HepG2 (cell line): ENCODE measurements around the gene SYNE3.

Source experiments
- CTCF ChIP-seq: sonication (generic); formaldehyde crosslinking; IDR thresholded peaks from 2 replicates; pipeline ENCODE4 v1.5.0; 2020; ENCODE audit warnings: mild to moderate bottlenecking, missing genetic modification reagents, moderate library complexity
- GTF2F1 ChIP-seq: fragments of 150-350 bp; IDR thresholded peaks from 2 replicates; pipeline ENCODE4 v1.6.1; 2014; ENCODE audit warnings: low read length
- ISL2 ChIP-seq: sonication (generic); formaldehyde crosslinking; IDR thresholded peaks from 2 replicates; pipeline ENCODE4 v1.5.0; 2020; ENCODE audit warnings: missing genetic modification reagents
- MYC ChIP-seq: sonication (generic); formaldehyde crosslinking; IDR thresholded peaks from 2 replicates; pipeline ENCODE4 v1.9.0; 2021; ENCODE audit warnings: missing genetic modification reagents, borderline replicate concordance
- NFE2L1 ChIP-seq: sonication (generic); formaldehyde crosslinking; IDR thresholded peaks from 2 replicates; pipeline ENCODE4 v1.4.0; 2020; ENCODE audit warnings: missing genetic modification reagents, mild to moderate bottlenecking, borderline replicate concordance
- POLR2AphosphoS5 ChIP-seq: IDR thresholded peaks from 2 replicates; pipeline ENCODE4 v1.6.1; 2012; ENCODE audit warnings: low read depth, low read length
- SETDB1 ChIP-seq: sonication (generic); formaldehyde crosslinking; IDR thresholded peaks from 2 replicates; pipeline ENCODE4 v1.5.1; 2020; ENCODE audit warnings: missing genetic modification reagents, mild to moderate bottlenecking, borderline replicate concordance
- SOX6 ChIP-seq, 2 experiments: fragments of 450-650 bp in 1 of 2; sonication (generic) in 1 of 2; formaldehyde crosslinking in 1 of 2; IDR thresholded peaks; 2 replicates each; pipeline versions ENCODE4 v1.4.0 to v1.6.1; 2017 to 2020; ENCODE audit warnings: antibody characterized with exemption in 1 of 2, mild to moderate bottlenecking in 1 of 2, missing genetic modification reagents in 1 of 2
- TFAP4 ChIP-seq: sonication (generic); IDR thresholded peaks from 2 replicates; pipeline ENCODE4 v1.6.1; 2016; ENCODE audit warnings: low read depth, borderline replicate concordance
- ZNF292 ChIP-seq: sonication (generic); formaldehyde crosslinking; IDR thresholded peaks from 2 replicates; pipeline ENCODE4 v1.8.1; 2022; ENCODE audit warnings: mild to moderate bottlenecking, low read depth, missing genetic modification reagents, borderline replicate concordance
- ZNF362 ChIP-seq: sonication (generic); formaldehyde crosslinking; IDR thresholded peaks from 2 replicates; pipeline ENCODE4 v1.4.0; 2020; ENCODE audit warnings: missing genetic modification reagents, mild to moderate bottlenecking, borderline replicate concordance
- ZNF7 ChIP-seq: IDR thresholded peaks from 2 replicates; pipeline ENCODE4 v1.6.1; 2016; ENCODE audit warnings: missing biosample characterization, missing genetic modification reagents
- ZSCAN12 ChIP-seq: sonication (generic); formaldehyde crosslinking; IDR thresholded peaks from 2 replicates; pipeline ENCODE4 v1.9.0; 2021; ENCODE audit warnings: mild to moderate bottlenecking, missing genetic modification reagents

DNA sequence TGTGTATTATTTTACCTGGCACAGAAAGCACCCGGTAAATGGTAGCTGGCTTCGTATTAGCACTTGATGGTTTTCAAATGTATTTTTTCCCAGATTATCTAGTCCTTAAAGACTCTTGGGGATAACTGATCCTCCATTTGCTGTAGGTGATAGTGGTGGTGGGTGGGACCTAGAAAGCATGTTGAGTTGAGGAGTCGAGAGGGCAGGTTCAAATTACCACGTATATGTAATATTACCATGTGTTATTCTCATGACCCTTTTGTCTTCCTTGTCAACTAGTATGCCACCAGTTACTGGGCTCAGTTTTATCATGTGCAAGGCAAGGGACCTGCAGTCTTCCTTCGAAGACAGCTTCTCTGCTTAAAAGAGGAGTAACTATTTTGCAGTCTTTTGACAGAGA, 20.2 kb upstream of the SYNE3 start:
- no peak for TF ChIP-seq MYC (CRISPR knock-in tag)
- no peak for TF ChIP-seq ZNF7 (CRISPR knock-in tag)
- no peak for TF ChIP-seq GTF2F1
- no peak for TF ChIP-seq SETDB1 (CRISPR knock-in tag)
- TF ChIP-seq ZSCAN12 (CRISPR knock-in tag) = no peak
- no peak for TF ChIP-seq ISL2 (CRISPR knock-in tag)
- no peak for TF ChIP-seq ZNF362 (CRISPR knock-in tag)
- TF ChIP-seq ZNF292 = no peak
- TF ChIP-seq TFAP4 = no peak
- TF ChIP-seq SOX6 (IDR thresholded peaks at IDR 0.05) = no peak
- no peak for TF ChIP-seq SOX6 (CRISPR knock-in tag; IDR thresholded peaks at IDR 0.05)
- no peak for TF ChIP-seq NFE2L1 (CRISPR knock-in tag)
- TF ChIP-seq POLR2AphosphoS5 = no peak
- TF ChIP-seq CTCF (CRISPR knock-in tag) = no peak
